ENCODE results near the gene MYRIP.

The MYRIP gene

GRCh38 chr3:40143283-40144090 lies 334.1 kb downstream of the MYRIP start:
- TF ChIP-seq CTCF (IDR thresholded peaks at IDR 0.05; ENCODE audit: control insufficient read depth, insufficient read depth, low read depth, low read length, missing control alignments) = no peak
- no peak overlapping the region for H3K4me3 ChIP-seq (ENCODE audit: control insufficient read depth, low read depth, low read length)
- DNase-seq (ENCODE audit: low read depth) = no peak

GRCh38 chr3:40148827-40149226 lies 339.4 kb downstream of the MYRIP start:
- no peak for DNase-seq (ENCODE audit: low read depth)
- TF ChIP-seq CTCF (IDR thresholded peaks at IDR 0.05; ENCODE audit: control insufficient read depth, insufficient read depth, low read depth, low read length, missing control alignments) = no peak
- H3K4me3 ChIP-seq (ENCODE audit: control insufficient read depth, low read depth, low read length) = no peak overlapping the region

- TF ChIP-seq CTCF (IDR thresholded peaks at IDR 0.05; ENCODE audit: control insufficient read depth, insufficient read depth, low read depth, low read length, missing control alignments) = no peak
- DNase-seq (ENCODE audit: low read depth) = no peak
- no peak overlapping the region for H3K4me3 ChIP-seq (ENCODE audit: control insufficient read depth, low read depth, low read length)
These were observed 343.2 kb downstream of the MYRIP start for GRCh38 chr3:40152482-40153133.

- TF ChIP-seq CTCF (IDR thresholded peaks at IDR 0.05; ENCODE audit: control insufficient read depth, insufficient read depth, low read depth, low read length, missing control alignments) = no peak
- DNase-seq (ENCODE audit: low read depth) = no peak
- no peak overlapping the region for H3K4me3 ChIP-seq (ENCODE audit: control insufficient read depth, low read depth, low read length)
These were observed 351.5 kb downstream of the MYRIP start for GRCh38 chr3:40160933-40161332.

GRCh38 chr3:40162616-40163015 lies 353.2 kb downstream of the MYRIP start:
- no peak for DNase-seq (ENCODE audit: low read depth)
- no peak overlapping the region for H3K4me3 ChIP-seq (ENCODE audit: control insufficient read depth, low read depth, low read length)
- no peak for TF ChIP-seq CTCF (IDR thresholded peaks at IDR 0.05; ENCODE audit: control insufficient read depth, insufficient read depth, low read depth, low read length, missing control alignments)

- no peak for DNase-seq (ENCODE audit: low read depth)
- TF ChIP-seq CTCF (IDR thresholded peaks at IDR 0.05; ENCODE audit: control insufficient read depth, insufficient read depth, low read depth, low read length, missing control alignments) = no peak
- H3K4me3 ChIP-seq (ENCODE audit: control insufficient read depth, low read depth, low read length) = no peak overlapping the region
These were observed 357.6 kb downstream of the MYRIP start for GRCh38 chr3:40166997-40167396.

All from AG09309 (cell line).